K562 (cell line): Measurements from ENCODE around the gene GOPC. TPM values are rescaled to one million over a fixed set of nuclear protein-coding genes. Genes with fewer than 3 reads are reported as not detected.

Experiments used
- ATAC-seq: fragments of 200-7000 bp; cut with Tn5 transposase; 3 replicates; pipeline ENCODE4 v1.9.1; 2020; ENCODE audit warnings: moderate library complexity
- BruUV-seq: library from RNA; stranded (reverse); fragments of 400-500 nt; replicated peaks from 2 replicates; lab custom pipeline; 2021; lab: Mats Ljungman, UMichigan
- CTCF ChIA-PET: fragments of 300-600 bp; formaldehyde crosslinking; extraction: SDS; loops from one replicate; lab custom pipeline; 2021; ENCODE audit warnings: low intra/inter-chr PET ratio; lab: Yijun Ruan, JAX
- POLR2A ChIA-PET: fragments of 300-600, 350-650 bp; sonication (Branson Sonifier 250); formaldehyde crosslinking; extraction: SDS; loops from one replicate; lab custom pipeline; 2021; ENCODE audit warnings: antibody characterized with exemption, inconsistent platforms; lab: Yijun Ruan, JAX
- DNase-seq, 4 experiments: peaks; one replicate each; pipeline versions ENCODE4 v3.0.0 to v3.0.0-alpha.2; 2011 to 2018; ENCODE audit warnings: low spot score in 3 of 4, mixed read lengths in 3 of 4; ENCODE audit errors: extremely low read depth in 1 of 4
- FAIRE-seq: peaks from 2 replicates; lab custom pipeline; 2011; peaks lifted over from hg19 to GRCh38; lab: Jason Lieb, UNC
- H2AFZ ChIP-seq: 2 replicates; pipeline ENCODE4 v1.6.0; 2011; ENCODE audit warnings: low read depth, low read length, control low read depth, inconsistent platforms
- H3K27ac ChIP-seq: fragments of 200-600 bp; 3 replicates; pipeline ENCODE4 v1.8.0; 2011; ENCODE audit warnings: low read depth, mild to moderate bottlenecking, control low read depth, inconsistent platforms, low read length, moderate library complexity, mixed read lengths; ENCODE audit errors: extremely low read depth
- H3K27me3 ChIP-seq, 2 experiments: fragments of 300-600 bp in 1 of 2; 2 replicates in 1 of 2; 3 replicates in 1 of 2; pipeline versions ENCODE4 v1.6.0 to v1.8.0; 2011; ENCODE audit warnings: inconsistent platforms in 2 of 2, low read length in 2 of 2, mild to moderate bottlenecking in 1 of 2, mixed read lengths in 1 of 2, moderate library complexity in 1 of 2; ENCODE audit not compliant: control insufficient read depth in 2 of 2, insufficient read depth in 2 of 2
- H3K36me3 ChIP-seq: fragments of 300-600 bp; 3 replicates; pipeline ENCODE4 v1.8.0; 2011; ENCODE audit warnings: mild to moderate bottlenecking, low read length, inconsistent platforms; ENCODE audit not compliant: control insufficient read depth, insufficient read depth
- H3K4me1 ChIP-seq, 2 experiments: fragments of 200-600 bp in 1 of 2; replicated peaks in 1 of 2; 2 replicates in 1 of 2; 3 replicates in 1 of 2; pipeline versions ENCODE4 v1.5.1 to v1.8.0; 2011; ENCODE audit warnings: inconsistent platforms in 2 of 2, low read length in 2 of 2, mild to moderate bottlenecking in 1 of 2, mixed read lengths in 1 of 2, moderate library complexity in 1 of 2; ENCODE audit not compliant: control insufficient read depth in 2 of 2, insufficient read depth in 2 of 2
- H3K4me2 ChIP-seq: 2 replicates; pipeline ENCODE4 v1.6.1; 2011; ENCODE audit warnings: low read length, control low read depth, inconsistent platforms, mixed read lengths; ENCODE audit not compliant: insufficient read depth
- H3K4me3 ChIP-seq: fragments of 200-600 bp; sonication (generic), shearing (Covaris generic); 2 replicates; pipeline ENCODE4 v1.5.1; 2016; ENCODE audit warnings: control low read depth, inconsistent platforms
- H3K79me2 ChIP-seq: fragments of 200-600 bp; 3 replicates; pipeline ENCODE4 v1.8.0; 2011; ENCODE audit warnings: low read length, inconsistent platforms; ENCODE audit not compliant: control insufficient read depth, insufficient read depth
- H3K9ac ChIP-seq, 2 experiments: 2 replicates each; pipeline versions ENCODE4 v1.6.0 to v1.6.1; 2011; ENCODE audit warnings: low read depth in 2 of 2, low read length in 2 of 2, control low read depth in 1 of 2, inconsistent platforms in 1 of 2, mild to moderate bottlenecking in 1 of 2, mixed read lengths in 1 of 2; ENCODE audit not compliant: insufficient read depth in 1 of 2
- H3K9me1 ChIP-seq: one replicate; pipeline ENCODE4 v1.6.0; 2011; ENCODE audit warnings: inconsistent platforms, mild to moderate bottlenecking, low read length, moderate library complexity; ENCODE audit not compliant: control insufficient read depth, insufficient read depth
- H3K9me3 ChIP-seq: replicated peaks from 2 replicates; pipeline ENCODE4 v1.5.1; 2011; ENCODE audit warnings: low read depth, low read length, inconsistent platforms; ENCODE audit not compliant: control insufficient read depth, insufficient read depth
- H4K20me1 ChIP-seq: replicated peaks from 2 replicates; pipeline ENCODE4 v1.6.1; 2011; ENCODE audit warnings: low read length, inconsistent platforms, mixed read lengths; ENCODE audit not compliant: control insufficient read depth, insufficient read depth
- CXXC5 ChIP-seq: fragments of 250-450 bp; sonication (Bioruptor Pico); IDR thresholded peaks from 2 replicates; pipeline ENCODE4 v1.8.0; 2022; ENCODE audit warnings: inconsistent platforms, mild to moderate bottlenecking, moderate library complexity
- HMGN3 ChIP-seq: IDR thresholded peaks from 2 replicates; pipeline ENCODE4 v1.6.1; 2011; ENCODE audit warnings: borderline replicate concordance, low read depth, mild to moderate bottlenecking, mixed read lengths, low read length; ENCODE audit not compliant: insufficient read length; ENCODE audit errors: extremely low read depth
- HNRNPLL ChIP-seq: fragments of 200-400 bp; formaldehyde crosslinking; IDR thresholded peaks from 2 replicates; pipeline ENCODE4 v1.6.1; 2017; ENCODE audit warnings: low read length, low read depth, mild to moderate bottlenecking; ENCODE audit not compliant: poor library complexity, severe bottlenecking
- ZBTB11 ChIP-seq, 3 experiments: fragments of 200-800 bp in 1 of 3; fragments of 250-450 bp in 1 of 3; fragments of 450-650 bp in 1 of 3; sonication (Bioruptor Pico) in 1 of 3; sonication (Bioruptor generic) in 1 of 3; formaldehyde crosslinking in 1 of 3; IDR thresholded peaks; 2 replicates each; pipeline versions ENCODE4 v1.6.1 to v1.8.0; 2016 to 2022; ENCODE audit warnings: mild to moderate bottlenecking in 2 of 3, missing genetic modification characterization in 2 of 3, missing compliant biosample characterization in 1 of 3, moderate library complexity in 1 of 3
- WGBS: fragments of 100-300 bp; shearing (Covaris generic); methylation state at CpG from one replicate; pipeline ENCODE4 v1.1.6; 2016; ENCODE audit warnings: low coverage, mixed read lengths; ENCODE audit not compliant: insufficient coverage; ENCODE audit errors: missing lambda C conversion rate; 5-methylcytosine and 5-hydroxymethylcytosine counted together
- in situ Hi-C: fragments of 300-500 bp; cut with MboI; formaldehyde crosslinking; loops from 4 replicates; pipeline ENCODE4 v1.15.0; 2018; ENCODE audit warnings: inconsistent platforms, mixed read lengths
- intact Hi-C: fragments of 100-400 bp; cut with micrococcal nuclease; formaldehyde crosslinking; loops from 2 replicates; pipeline ENCODE4 v1.14.2; 2022
- polyA plus RNA-seq, 8 experiments: library from polyadenylated mRNA; depleted of rRNA in 4 of 8; stranded (reverse) in 5 of 8; unstranded in 3 of 8; fragments of >200 nt; fragmentation: Nextera tagmentation in 2 of 8; fragmentation: Illumina TruSeq in 1 of 8; extraction: Ambion mirVana in 2 of 8; extraction: Trizol in 1 of 8; gene quantifications; 2 replicates each; pipeline versions ENCODE4 v1.2.1 to v1.2.3, GENCODE V29; 2011 to 2014; ENCODE audit warnings: inconsistent platforms in 1 of 8, missing spikeins in 1 of 8
- total RNA-seq, 7 experiments: library from RNA; depleted of rRNA in 6 of 7; stranded (reverse); fragments of >200 nt in 6 of 7; fragmentation: Illumina TruSeq in 2 of 7; extraction: Trizol in 2 of 7; gene quantifications; 2 replicates each; pipeline versions ENCODE4 v1.2.1 to v1.2.3, GENCODE V29; 2011 to 2021; ENCODE audit warnings: low replicate concordance in 1 of 7

Gene GOPC
- total and polyA plus RNA-seq, 9 of the 15 experiments (the other 6 are each of a cell fraction or from before 2014, with no cell fraction given): 10.0 to 32.2 (median 25.6) TPM

DNA sequence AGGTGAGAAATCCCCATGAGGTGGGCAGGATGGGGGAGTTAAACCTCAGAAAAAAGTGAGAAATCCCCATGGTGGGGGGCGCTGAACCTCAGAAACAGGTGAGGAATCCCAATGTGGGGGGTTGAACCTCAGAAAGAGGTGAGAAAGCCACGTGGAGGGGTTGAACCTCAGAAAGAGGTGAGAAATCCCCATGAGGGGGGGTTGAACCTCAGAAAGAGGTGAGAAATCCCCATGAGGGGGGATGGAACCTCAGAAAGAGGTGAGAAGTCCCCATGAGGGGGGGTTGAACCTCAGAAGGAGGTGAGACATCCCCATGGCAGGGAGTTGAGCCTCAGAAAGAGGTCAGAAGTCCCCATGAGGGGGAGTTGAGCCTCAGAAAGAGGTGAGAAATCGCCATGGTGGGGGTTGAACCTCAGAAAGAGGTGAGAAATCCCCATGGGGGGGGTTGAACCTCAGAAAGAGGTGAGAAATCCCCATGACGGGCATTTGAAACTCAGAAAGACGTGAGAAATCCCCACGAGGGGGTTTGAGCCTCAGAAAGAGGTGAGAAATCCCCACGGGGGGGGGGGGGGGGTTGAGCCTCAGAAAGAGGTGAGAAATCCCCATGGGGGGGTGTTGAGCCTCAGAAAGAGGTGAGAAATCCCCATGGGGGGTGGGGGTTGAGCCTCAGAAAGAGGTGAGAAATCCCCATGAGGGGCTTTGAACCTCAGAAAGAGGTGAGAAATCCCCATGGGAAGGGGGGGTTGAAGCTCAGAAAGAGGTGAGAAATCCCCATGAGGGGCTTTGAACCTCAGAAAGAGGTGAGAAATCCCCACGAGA is 14.3 kb upstream of the GOPC start:
- FAIRE-seq (no peak), ATAC-seq (no peak), DNase-seq (no peak)
- H3K9me3 ChIP-seq: no peaks in the 10 kb centered on the region
- H2AFZ ChIP-seq: no peak overlapping the region
- H3K4me2 ChIP-seq: no peak overlapping the region
- H3K79me2 ChIP-seq: no peaks in the 10 kb centered on the region
- H3K9ac ChIP-seq: no peak overlapping the region
- H3K9me1 ChIP-seq: no peaks in the 10 kb centered on the region
- BruUV-seq: no TSS peak
- no peaks in the 10 kb centered on the region for H3K4me1 ChIP-seq
- no peaks in the 10 kb centered on the region for H4K20me1 ChIP-seq
- no peak overlapping the region for H3K27ac ChIP-seq
- in situ Hi-C loops (no loop called here), intact Hi-C loops (no loop called here)
- H3K27me3 ChIP-seq: no peaks in the 10 kb centered on the region
- 46% methylated on average over 6 of the region's 8 CpGs for WGBS
- H3K36me3 ChIP-seq: no peaks in the 10 kb centered on the region
- H3K4me3 ChIP-seq: no peak overlapping the region
- ChIA-PET CTCF (interaction anchor here (0.8 kb wide), 1 partner anchor 109 kb away, joined by 3 read pairs; no protein-coding TSS in a partner anchor), POLR2A (no interaction called here)
- TF ChIP-seq HMGN3: no peak

DNA sequence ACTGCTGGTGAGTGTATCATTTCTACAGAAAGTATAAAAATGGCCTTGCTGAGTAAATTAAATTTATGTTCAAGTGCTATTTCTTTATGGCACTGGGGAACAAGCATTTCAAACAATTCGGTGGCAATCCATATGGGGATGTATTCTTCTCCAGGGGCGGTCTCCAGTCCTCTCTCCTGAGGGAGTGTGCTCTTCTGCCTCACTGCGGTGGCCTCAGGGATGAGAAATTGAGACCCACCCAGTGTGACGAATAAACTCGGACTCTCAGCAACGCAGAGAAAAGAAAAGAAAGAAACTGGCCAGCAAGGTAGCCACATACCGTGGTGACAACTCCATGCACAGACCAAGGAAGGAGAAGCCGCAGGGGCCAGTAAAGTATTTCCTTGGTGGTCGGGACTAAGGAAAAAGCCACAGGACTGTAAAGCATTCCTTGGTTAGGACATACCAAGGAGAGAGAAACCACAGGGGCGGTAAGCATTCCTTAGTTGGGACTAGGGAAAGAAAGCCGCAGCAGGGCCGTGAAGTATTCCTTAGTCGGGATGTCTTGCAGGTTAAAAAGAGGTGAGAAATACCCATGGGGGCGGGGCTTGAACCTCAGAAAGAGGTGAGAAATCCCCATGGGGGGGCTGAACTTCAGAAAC is 13.6 kb upstream of the GOPC start:
- Histone ChIP-seq H3K36me3 (no peaks in the 10 kb centered on the region), H3K27me3 (no peaks in the 10 kb centered on the region), H3K4me3 (no peak overlapping the region), H3K79me2 (no peaks in the 10 kb centered on the region), H3K9me3 (no peaks in the 10 kb centered on the region), H3K4me1 (no peaks in the 10 kb centered on the region), H2AFZ (no peak overlapping the region), H3K4me2 (no peak overlapping the region), H4K20me1 (no peaks in the 10 kb centered on the region), H3K27ac (no peak overlapping the region), H3K9me1 (no peaks in the 10 kb centered on the region), H3K9ac (no peak overlapping the region)
- DNase-seq: no peak
- ChIA-PET POLR2A (no interaction called here), CTCF (no interaction called here)
- no peak for FAIRE-seq
- BruUV-seq: no TSS peak
- TF ChIP-seq CXXC5 (CRISPR knock-in tag): no peak
- TF ChIP-seq HNRNPLL: no peak
- no peak for TF ChIP-seq ZBTB11 (CRISPR knock-in tag; IDR thresholded peaks at IDR 0.05)
- no peak for ATAC-seq
- in situ Hi-C loops: no loop called here
- intact Hi-C loops: no loop called here
- 80% methylated on average over 12 of the region's 14 CpGs for WGBS
